IPS-NIHi7 (cell line): ENCODE data around the gene MAEA.

Experiments used
- DNase-seq: peaks from one replicate; pipeline ENCODE4 v3.0.0; 2012; ENCODE audit warnings: mixed read lengths; ENCODE audit errors: extremely low spot score

Gene MAEA

GRCh38 chr4:1379351-1379781 is 89.7 kb downstream of the MAEA start:
- no peak for DNase-seq

- no peak for DNase-seq
Observed at GRCh38 chr4:1379801-1380331, 90.2 kb downstream of the MAEA start.

GRCh38 chr4:1380368-1381151 is 90.9 kb downstream of the MAEA start:
- DNase-seq, result no peak

GRCh38 chr4:1381181-1381621 is 91.5 kb downstream of the MAEA start:
- DNase-seq, result no peak

- no peak for DNase-seq
Observed at GRCh38 chr4:1381944-1382541, 92.4 kb downstream of the MAEA start.

GRCh38 chr4:1382776-1383727 is 93.4 kb downstream of the MAEA start:
- no peak for DNase-seq

- no peak for DNase-seq
Observed at GRCh38 chr4:1383728-1384591, 94.3 kb downstream of the MAEA start.

- no peak for DNase-seq
Observed at GRCh38 chr4:1384675-1385372, 95.1 kb downstream of the MAEA start.

GRCh38 chr4:1385373-1386340 is 96.0 kb downstream of the MAEA start:
- no peak for DNase-seq
